Gastroesophageal sphincter (tissue), 3 donors: Measurements from ENCODE around the gene RBM42.

Source experiments
- CTCF ChIP-seq, 4 experiments: fragments of 200-600 bp in 2 of 4; fragments of 450-650 bp in 2 of 4; sonication (generic) in 1 of 4; IDR thresholded peaks; one replicate each; pipeline ENCODE4 v1.5.1; 2017 to 2019; ENCODE audit warnings: antibody characterized with exemption in 4 of 4, mild to moderate bottlenecking in 2 of 4, moderate library complexity in 2 of 4
- EP300 ChIP-seq: sonication (generic); formaldehyde crosslinking; IDR thresholded peaks from one replicate; pipeline ENCODE4 v1.6.1; 2017; ENCODE audit warnings: antibody characterized with exemption, mild to moderate bottlenecking

GRCh38 chr19:35628565-35629331 is at the start of gene RBM42:
- TF ChIP-seq CTCF (IDR thresholded peaks at IDR 0.05): no peak
- TF ChIP-seq EP300: no peak
